ENCODE data around the gene RAD51D.
A peak's percentile ranks its signal among the peaks of the same experiment; 100 is the strongest.

The RAD51D gene

DNA sequence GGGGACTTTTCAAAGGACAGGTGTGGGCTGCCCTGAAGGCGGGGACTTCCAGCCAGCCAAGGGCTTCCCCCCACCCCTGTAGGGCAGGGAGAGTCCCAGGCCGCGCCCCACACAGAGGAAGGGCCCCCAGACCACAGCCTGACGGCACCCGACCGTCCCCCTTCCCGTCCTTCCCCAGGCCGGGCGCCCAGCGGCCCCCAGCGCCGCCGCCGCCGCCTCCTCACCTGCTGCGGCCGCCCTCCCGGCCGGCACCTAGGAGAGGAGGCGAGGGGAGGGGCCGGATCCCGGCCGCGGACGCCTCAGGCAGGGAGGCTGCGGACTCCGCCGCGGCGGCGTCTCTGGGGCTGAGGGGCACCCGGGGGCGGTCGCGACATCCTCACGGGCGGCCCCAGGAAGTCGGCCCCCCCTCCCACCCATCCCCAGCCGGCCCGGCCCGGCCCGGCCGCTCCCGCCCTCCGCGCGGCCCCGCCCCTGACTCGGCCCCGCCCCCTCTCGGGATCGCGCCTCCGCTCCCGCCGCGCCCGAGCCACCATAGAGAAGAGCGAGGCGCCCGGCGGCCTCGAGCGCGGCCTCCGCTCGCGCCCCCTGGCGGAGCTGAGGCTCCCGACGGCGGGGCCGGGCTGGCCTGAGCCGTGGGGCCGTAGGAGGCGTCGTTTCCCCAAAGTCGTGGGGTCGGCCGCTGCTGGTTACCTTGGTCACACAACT, 30.6 kb downstream of the RAD51D start:
- H3K4me3 ChIP-seq (ENCODE audit: low read depth in 1 of 2, low read length in 2 of 2), result peak overlapping the region; percentile 94 to 95
- peak overlapping the region; percentile 91 for H3K27ac ChIP-seq (ENCODE audit: low read length)
- no peaks in the 10 kb centered on the region for H3K4me1 ChIP-seq (ENCODE audit: control insufficient read depth in 1 of 2, insufficient read depth in 2 of 2, low read length in 2 of 2)
- H3K36me3 ChIP-seq (ENCODE audit: control insufficient read depth in 1 of 2, insufficient read depth in 2 of 2, low read length in 2 of 2), result no peaks in the 10 kb centered on the region
- no peaks in the 10 kb centered on the region for H3K27me3 ChIP-seq (ENCODE audit: low read depth, low read length)
- no peaks in the 10 kb centered on the region for H3K9me3 ChIP-seq (ENCODE audit: control insufficient read depth in 1 of 2, low read length in 2 of 2)

DNA sequence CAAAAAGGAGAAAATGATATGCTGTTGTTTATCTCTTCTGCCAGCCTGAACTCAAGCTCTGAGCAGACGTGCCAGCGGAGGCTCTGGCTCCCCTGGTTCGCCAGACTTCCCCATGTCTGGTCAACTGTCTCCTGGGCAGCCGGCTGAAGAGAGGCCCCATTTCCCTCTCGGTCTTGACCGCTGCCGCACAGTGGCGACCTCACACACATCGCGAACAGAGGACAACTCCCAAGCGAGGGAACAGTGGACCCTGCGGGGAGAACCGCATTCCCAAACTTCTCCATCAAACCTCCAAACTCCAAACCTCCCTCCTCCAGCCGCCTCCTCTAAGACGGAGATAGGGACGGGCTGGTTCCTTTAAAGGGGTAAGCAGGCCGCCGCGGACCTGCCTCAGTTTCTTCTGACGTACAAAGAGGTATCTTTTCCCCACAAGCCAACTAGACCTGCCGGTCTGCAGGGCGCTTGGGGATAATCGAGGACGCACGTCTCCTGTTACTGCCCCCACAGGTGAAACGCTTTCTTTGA, 31.2 kb downstream of the RAD51D start:
- Histone ChIP-seq H3K27me3 (ENCODE audit: low read depth, low read length) (no peaks in the 10 kb centered on the region), H3K4me1 (ENCODE audit: control insufficient read depth in 1 of 2, insufficient read depth in 2 of 2, low read length in 2 of 2) (no peaks in the 10 kb centered on the region), H3K9me3 (ENCODE audit: control insufficient read depth in 1 of 2, low read length in 2 of 2) (no peaks in the 10 kb centered on the region), H3K4me3 (ENCODE audit: low read depth in 1 of 2, low read length in 2 of 2) (peak overlapping the region; percentile 94 to 95), H3K36me3 (ENCODE audit: control insufficient read depth in 1 of 2, insufficient read depth in 2 of 2, low read length in 2 of 2) (no peaks in the 10 kb centered on the region), H3K27ac (ENCODE audit: low read length) (peak overlapping the region; percentile 91)

DNA sequence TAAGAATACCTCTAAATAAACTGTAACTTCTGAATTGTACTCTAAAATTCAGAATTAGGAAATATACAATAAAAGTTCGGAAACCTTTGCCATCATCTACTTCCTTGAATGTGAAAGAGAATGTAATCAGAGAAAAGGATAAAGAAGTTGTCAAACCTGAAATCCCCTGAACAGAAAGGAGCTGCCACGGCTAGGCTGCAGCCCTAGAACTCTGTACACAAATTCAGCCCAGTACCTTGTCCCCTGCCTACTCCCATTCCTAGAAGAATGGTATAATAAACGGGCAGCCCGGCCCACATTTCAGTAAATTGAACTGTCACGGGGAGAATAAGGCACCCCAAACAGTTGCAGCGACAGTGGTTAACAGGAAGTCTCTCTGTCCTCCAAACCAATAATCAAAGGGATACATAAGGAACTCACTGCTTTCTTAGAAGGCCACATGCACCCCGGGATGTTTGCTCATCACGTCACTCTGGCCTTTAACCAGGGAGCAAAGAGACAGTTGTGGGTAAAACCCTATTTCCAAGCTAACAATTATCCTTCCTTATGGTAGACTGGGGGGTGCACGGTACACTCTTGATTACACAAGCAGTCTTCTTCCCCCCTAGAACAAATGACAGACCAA, 31.8 kb downstream of the RAD51D start:
- Histone ChIP-seq H3K9me3 (ENCODE audit: control insufficient read depth in 1 of 2, low read length in 2 of 2) (no peaks in the 10 kb centered on the region), H3K27me3 (ENCODE audit: low read depth, low read length) (no peaks in the 10 kb centered on the region), H3K4me3 (ENCODE audit: low read depth in 1 of 2, low read length in 2 of 2) (peak overlapping the region; percentile 94 to 95), H3K27ac (ENCODE audit: low read length) (peak overlapping the region; percentile 91), H3K36me3 (ENCODE audit: control insufficient read depth in 1 of 2, insufficient read depth in 2 of 2, low read length in 2 of 2) (no peaks in the 10 kb centered on the region), H3K4me1 (ENCODE audit: control insufficient read depth in 1 of 2, insufficient read depth in 2 of 2, low read length in 2 of 2) (no peaks in the 10 kb centered on the region)

DNA sequence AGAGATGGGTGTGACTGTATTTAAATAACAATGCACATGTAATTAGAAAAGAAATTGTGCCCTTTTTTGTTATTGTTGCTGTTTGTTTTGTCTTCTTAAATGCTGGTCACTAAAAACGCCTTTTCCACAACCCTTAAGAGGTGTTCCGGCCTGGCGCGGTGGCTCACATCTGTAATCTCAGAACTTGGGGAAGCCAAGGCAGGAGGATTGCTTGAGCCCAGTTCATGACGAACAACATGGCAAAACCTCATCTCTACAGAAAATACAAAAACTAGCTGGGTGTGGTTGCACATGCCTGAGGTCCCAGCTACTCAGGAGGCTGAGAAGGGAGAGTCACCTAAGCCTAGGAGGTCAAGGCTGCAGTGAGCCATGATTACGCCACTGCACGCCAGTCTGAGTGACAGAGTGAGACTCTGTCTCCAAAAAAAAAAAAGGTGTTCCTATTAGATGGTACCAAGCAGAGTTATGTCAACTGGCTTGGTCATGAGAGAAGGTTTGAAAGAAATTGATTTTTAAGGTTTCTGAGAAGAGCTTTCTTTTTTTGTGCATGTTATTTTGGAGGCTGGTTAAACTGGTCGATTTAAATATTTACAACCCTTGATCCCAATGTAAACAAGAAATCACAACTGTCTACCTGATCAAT, 32.6 kb downstream of the RAD51D start:
- Histone ChIP-seq H3K4me3 (ENCODE audit: low read depth in 1 of 2, low read length in 2 of 2) (peak overlapping the region in 1 of 2 donors; percentile 95), H3K27me3 (ENCODE audit: low read depth, low read length) (no peaks in the 10 kb centered on the region), H3K4me1 (ENCODE audit: control insufficient read depth in 1 of 2, insufficient read depth in 2 of 2, low read length in 2 of 2) (no peaks in the 10 kb centered on the region), H3K36me3 (ENCODE audit: control insufficient read depth in 1 of 2, insufficient read depth in 2 of 2, low read length in 2 of 2) (no peaks in the 10 kb centered on the region), H3K9me3 (ENCODE audit: control insufficient read depth in 1 of 2, low read length in 2 of 2) (no peaks in the 10 kb centered on the region), H3K27ac (ENCODE audit: low read length) (peak overlapping the region; percentile 91)

DNA sequence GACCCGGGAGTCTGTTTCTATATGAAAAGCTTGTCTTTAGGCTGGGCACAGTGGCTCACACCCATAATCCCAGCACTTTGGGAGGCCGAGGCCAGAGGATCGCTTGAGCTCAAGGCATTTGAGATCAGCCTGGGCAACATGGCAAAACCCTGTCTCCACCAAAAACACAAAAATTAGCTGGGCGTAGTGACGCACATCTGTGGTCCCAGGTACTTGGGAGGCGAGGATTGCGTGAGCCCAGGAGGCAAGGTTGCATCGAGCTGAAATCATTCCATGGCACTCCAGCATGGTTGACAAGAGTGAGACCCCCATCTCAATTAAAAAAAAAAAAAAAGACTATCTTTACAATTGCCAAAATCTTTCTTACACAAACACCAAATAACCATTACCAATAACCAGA, 33.5 kb downstream of the RAD51D start:
- H3K4me3 ChIP-seq (ENCODE audit: low read depth in 1 of 2, low read length in 2 of 2), result no peak overlapping the region
- H3K4me1 ChIP-seq (ENCODE audit: control insufficient read depth in 1 of 2, insufficient read depth in 2 of 2, low read length in 2 of 2), result no peaks in the 10 kb centered on the region
- no peaks in the 10 kb centered on the region for H3K27me3 ChIP-seq (ENCODE audit: low read depth, low read length)
- H3K27ac ChIP-seq (ENCODE audit: low read length), result no peak overlapping the region
- H3K9me3 ChIP-seq (ENCODE audit: control insufficient read depth in 1 of 2, low read length in 2 of 2), result no peaks in the 10 kb centered on the region
- H3K36me3 ChIP-seq (ENCODE audit: control insufficient read depth in 1 of 2, insufficient read depth in 2 of 2, low read length in 2 of 2), result no peaks in the 10 kb centered on the region

DNA sequence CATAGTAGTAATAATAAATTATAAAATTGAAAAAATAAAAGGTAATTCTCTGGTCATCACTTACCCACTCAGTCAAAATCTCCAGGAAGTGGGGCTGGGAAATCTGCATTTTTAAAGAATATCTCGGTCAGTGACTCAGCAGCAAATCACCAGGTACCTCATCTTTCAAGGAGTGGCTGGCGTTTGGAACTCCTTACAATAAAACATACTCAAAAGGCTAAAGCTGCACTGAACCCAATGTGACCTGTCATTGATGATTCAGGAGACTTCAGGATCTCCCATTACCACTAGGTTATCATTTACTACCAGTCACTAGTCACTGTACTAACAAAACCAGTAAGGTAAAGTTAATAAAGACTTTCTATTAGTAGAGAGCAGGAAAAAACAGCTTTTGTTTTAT, 34.7 kb downstream of the RAD51D start:
- Histone ChIP-seq H3K4me3 (ENCODE audit: low read depth in 1 of 2, low read length in 2 of 2) (no peak overlapping the region), H3K27me3 (ENCODE audit: low read depth, low read length) (no peaks in the 10 kb centered on the region), H3K27ac (ENCODE audit: low read length) (no peak overlapping the region), H3K4me1 (ENCODE audit: control insufficient read depth in 1 of 2, insufficient read depth in 2 of 2, low read length in 2 of 2) (no peaks in the 10 kb centered on the region), H3K9me3 (ENCODE audit: control insufficient read depth in 1 of 2, low read length in 2 of 2) (no peaks in the 10 kb centered on the region), H3K36me3 (ENCODE audit: control insufficient read depth in 1 of 2, insufficient read depth in 2 of 2, low read length in 2 of 2) (no peaks in the 10 kb centered on the region)

DNA sequence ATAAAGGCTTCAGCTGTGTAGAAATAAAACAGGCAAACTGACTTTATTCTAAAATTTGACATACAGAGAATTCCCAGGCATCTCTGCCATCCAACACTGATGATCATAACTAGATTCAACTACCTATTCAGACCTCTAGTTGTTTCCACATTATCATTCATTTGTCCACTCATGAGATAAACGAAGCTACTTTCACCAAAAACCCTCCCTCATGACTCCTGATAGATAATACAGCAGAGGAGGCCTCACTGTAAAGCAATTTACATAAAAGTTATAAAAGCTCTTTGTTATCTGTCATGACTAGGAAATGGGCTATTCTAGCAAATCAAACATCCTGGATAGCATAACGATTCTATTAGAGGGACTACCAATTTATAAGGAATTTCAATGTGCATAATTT, 36.6 kb downstream of the RAD51D start:
- H3K27me3 ChIP-seq (ENCODE audit: low read depth, low read length), result no peaks in the 10 kb centered on the region
- no peaks in the 10 kb centered on the region for H3K9me3 ChIP-seq (ENCODE audit: control insufficient read depth in 1 of 2, low read length in 2 of 2)
- H3K4me1 ChIP-seq (ENCODE audit: control insufficient read depth in 1 of 2, insufficient read depth in 2 of 2, low read length in 2 of 2), result no peaks in the 10 kb centered on the region
- H3K36me3 ChIP-seq (ENCODE audit: control insufficient read depth in 1 of 2, insufficient read depth in 2 of 2, low read length in 2 of 2), result no peaks in the 10 kb centered on the region
- H3K27ac ChIP-seq (ENCODE audit: low read length), result no peak overlapping the region
- H3K4me3 ChIP-seq (ENCODE audit: low read depth in 1 of 2, low read length in 2 of 2), result no peak overlapping the region

DNA sequence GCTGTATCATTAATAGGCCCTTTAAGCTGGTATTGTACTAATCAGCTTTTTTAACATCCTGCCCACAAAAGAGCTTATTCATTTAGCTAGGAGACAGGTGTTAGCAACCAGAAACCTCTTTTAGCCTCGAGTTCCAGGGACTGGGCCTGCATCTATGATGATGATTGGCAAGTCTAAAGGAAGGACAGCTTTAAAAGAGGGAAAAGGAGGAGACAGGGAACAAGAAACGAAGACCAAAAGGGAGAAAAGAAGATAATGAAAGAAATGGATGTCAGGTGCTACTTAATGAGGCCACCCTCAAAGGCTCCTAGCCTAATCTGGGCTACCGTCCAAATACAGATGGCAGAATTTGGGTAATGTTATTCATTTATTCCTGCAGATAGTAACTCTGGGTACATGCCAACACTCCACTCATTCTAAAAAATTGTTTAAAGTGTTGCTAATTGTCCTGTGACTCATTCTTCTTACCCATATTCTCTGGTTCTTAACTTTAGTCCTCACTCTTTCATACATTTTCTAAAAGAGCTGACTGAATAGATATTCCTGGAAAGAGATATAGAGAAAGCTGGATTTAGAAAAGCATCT, 37.5 kb downstream of the RAD51D start:
- H3K27ac ChIP-seq (ENCODE audit: low read length), result peak overlapping the region; percentile 11
- H3K27me3 ChIP-seq (ENCODE audit: low read depth, low read length), result no peaks in the 10 kb centered on the region
- no peaks in the 10 kb centered on the region for H3K36me3 ChIP-seq (ENCODE audit: control insufficient read depth in 1 of 2, insufficient read depth in 2 of 2, low read length in 2 of 2)
- no peaks in the 10 kb centered on the region for H3K9me3 ChIP-seq (ENCODE audit: control insufficient read depth in 1 of 2, low read length in 2 of 2)
- H3K4me3 ChIP-seq (ENCODE audit: low read depth in 1 of 2, low read length in 2 of 2), result no peak overlapping the region
- no peaks in the 10 kb centered on the region for H3K4me1 ChIP-seq (ENCODE audit: control insufficient read depth in 1 of 2, insufficient read depth in 2 of 2, low read length in 2 of 2)

DNA sequence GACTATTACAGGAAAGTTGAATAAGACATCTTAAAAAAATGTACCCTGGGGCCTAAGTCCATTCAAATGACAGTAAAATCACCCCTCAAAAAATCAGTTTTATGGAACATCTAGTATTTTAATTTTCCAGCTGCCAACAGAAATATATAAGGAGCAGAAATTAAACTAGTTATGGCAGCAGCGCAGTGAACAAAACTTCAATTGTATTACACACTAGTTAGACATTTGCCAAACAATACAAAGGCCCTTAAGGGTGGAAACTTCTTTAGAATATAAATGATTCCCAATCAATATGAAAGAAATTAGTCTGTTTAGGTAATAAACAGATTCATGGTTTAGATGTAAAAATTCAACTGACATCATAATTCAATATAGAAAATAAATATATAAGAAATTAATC, 38.0 kb downstream of the RAD51D start:
- Histone ChIP-seq H3K27me3 (ENCODE audit: low read depth, low read length) (no peaks in the 10 kb centered on the region), H3K27ac (ENCODE audit: low read length) (no peak overlapping the region)

DNA sequence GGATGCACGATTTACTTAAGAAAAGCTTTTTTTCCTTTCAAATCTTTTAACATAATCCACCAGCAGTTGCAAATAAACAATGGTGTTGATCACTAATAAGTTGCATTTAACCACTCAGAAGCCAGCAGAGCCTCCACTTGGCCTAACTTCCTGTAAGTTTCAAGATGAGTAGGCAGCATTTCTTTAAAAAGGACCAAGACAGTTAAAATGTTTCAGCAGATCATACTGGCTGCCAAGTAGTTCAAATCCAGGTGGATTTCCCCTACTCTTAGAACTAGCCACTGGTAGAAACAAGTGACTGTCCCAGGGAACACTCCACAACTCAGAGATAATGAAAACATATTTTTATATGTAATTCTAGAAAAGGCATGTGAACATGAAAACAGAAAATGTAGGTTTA, 39.1 kb downstream of the RAD51D start:
- Histone ChIP-seq H3K36me3 (ENCODE audit: control insufficient read depth in 1 of 2, insufficient read depth in 2 of 2, low read length in 2 of 2) (no peaks in the 10 kb centered on the region), H3K27ac (ENCODE audit: low read length) (no peak overlapping the region), H3K9me3 (ENCODE audit: control insufficient read depth in 1 of 2, low read length in 2 of 2) (no peaks in the 10 kb centered on the region), H3K27me3 (ENCODE audit: low read depth, low read length) (no peaks in the 10 kb centered on the region), H3K4me1 (ENCODE audit: control insufficient read depth in 1 of 2, insufficient read depth in 2 of 2, low read length in 2 of 2) (peaks cover 0 to under 1% of the 10 kb centered on the region in 2 donors), H3K4me3 (ENCODE audit: low read depth in 1 of 2, low read length in 2 of 2) (no peak overlapping the region)

More for the DNA sequence above, 38.0 kb downstream of the RAD51D start:
- Histone ChIP-seq H3K4me3 (ENCODE audit: low read depth in 1 of 2, low read length in 2 of 2) (no peak overlapping the region), H3K9me3 (ENCODE audit: control insufficient read depth in 1 of 2, low read length in 2 of 2) (no peaks in the 10 kb centered on the region), H3K4me1 (ENCODE audit: control insufficient read depth in 1 of 2, insufficient read depth in 2 of 2, low read length in 2 of 2) (no peaks in the 10 kb centered on the region), H3K36me3 (ENCODE audit: control insufficient read depth in 1 of 2, insufficient read depth in 2 of 2, low read length in 2 of 2) (no peaks in the 10 kb centered on the region)

All from muscle layer of duodenum (tissue), 2 donors.